NCI-H526 treated with DMSO at 0.1 percent for 48 hours (cell line): ENCODE results near the gene ZNF837.
"Not testable (repeated sequence)": the region's sequence is repeated elsewhere in the genome, so short reads cannot be mapped to it uniquely, and the experiment has no call there.

Source experiments
- DNase-seq: peaks from one replicate; lab custom pipeline; 2025; lab: John Stamatoyannopoulos, UW

Gene ZNF837

DNA sequence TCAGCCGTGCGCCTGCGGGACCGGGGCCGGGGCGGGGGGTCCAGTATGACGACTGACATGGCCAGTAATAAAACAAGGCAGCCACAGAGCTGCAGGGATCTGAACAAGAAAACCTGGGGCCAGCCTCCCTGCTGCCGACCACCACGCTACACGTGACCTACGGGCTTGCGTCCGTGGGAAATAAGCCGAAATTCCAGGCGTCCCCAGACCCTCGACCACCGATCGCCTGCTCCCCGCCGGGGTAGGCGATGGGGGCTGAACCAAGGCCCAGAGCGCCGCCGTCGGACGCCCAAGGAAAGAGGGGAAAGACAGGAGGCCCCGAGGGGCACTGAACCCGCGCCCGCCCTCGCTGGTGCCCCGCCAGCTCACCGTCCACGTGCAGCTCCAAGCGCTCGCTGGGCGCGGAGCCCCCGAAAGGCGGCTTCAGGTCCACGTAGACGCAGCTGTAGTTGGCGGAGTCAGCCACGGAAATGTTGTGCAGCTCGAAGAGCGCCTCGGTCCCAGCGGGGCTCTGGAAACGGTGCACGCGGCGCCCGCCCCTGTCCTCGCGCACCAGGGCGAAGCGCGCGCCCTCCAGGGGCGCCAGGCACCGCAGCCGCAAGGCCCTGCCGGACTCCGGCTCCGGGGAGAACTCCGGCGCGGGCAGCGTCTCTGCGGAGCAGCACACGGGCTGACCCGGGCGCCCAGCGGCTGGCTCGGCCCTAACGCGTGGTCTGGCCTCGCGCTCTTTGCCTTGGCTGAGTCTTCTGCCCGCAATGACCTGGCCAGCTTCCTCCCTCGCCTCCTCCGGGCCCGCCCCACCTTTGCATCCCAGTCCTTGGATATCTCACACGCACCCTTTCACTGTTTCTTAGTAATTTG lies 30.6 kb downstream of the ZNF837 start:
- DNase-seq = no peak

DNA sequence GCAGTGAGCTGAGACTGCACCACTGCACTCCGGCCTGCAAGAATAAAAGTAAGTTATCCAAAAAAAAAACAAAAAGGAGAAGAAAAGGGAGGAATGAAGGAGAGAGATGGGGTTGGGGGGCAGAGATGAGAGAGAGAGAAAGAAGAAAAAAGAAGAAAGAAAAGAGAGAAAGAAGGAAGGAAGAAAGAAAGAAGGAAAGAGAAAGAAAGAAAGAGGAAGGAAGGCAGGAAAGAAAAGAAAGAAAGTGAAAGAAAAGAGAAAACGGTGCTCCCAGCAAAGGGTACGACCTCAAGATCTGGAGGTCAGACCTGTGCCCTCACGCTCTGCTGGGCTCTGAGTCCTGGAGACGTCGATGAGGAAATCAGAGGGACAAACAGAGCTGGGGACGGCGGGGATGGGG lies 31.2 kb downstream of the ZNF837 start:
- no peak for DNase-seq

DNA sequence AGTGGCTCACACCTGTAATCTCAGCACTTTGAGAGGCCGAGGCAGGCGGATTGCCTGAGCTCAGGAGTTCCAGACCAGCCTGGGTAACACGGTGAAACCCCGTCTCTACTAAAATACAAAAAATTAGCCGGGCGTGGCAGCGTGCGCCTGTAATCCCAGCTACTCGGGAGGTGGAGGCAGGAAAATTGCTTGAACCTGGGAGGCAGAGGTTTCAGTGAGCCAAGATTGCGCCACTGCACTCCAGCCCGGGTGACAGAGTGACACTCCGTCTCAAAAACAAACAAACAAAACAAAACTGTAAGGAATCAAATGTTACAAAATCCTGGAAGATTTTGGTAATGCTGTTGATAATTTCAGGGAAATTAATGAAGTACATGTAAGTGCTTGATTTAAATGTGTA lies 32.8 kb downstream of the ZNF837 start:
- not testable (repeated sequence) for DNase-seq

DNA sequence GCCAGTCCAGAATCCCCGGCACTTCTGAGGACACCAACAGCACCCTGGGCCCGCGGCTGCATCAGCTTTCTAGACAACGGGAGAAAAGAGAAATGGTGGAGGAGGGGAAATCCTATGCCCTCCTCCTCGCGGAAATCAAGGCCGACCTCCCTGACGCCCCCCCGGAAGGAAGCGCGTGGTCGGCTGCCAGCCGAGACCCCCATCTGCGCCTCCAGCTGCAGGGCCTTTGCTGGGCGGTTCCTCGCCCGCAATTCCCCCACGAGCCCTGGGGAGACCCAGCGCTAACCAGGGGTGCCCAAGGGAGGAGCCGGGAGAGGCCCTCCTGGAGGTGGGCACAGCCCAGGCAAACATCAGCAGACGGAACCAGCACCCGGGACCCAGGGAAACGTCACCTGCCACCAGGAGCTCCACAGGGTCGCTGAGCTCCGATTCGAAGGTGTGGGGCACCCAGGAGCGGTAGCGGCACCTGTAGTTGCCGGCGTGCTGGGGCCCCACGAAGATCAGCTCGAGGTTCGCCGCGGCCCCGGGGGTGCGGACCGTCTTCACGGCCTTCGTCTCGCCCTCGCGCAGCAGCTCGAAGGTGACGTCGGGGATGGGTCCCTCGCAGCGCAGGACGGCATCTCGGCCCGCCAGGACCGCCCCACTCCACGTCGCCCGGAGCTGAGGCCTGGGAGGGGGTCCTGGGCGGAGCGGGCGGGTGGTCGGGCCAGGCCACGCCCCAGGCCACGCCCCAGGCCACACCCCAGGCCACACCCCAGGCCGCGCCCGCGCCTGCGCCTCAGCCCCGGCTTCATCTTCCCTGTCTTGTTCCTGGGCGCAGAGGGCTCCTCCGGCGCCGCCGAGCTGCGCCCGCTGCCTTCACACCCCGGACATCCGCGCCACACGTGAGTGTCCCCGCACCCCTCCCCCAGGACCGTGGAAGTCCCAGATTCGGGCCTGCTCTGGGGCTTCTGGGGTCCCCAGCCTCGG lies 33.6 kb downstream of the ZNF837 start:
- DNase-seq = peak; percentile 27

DNA sequence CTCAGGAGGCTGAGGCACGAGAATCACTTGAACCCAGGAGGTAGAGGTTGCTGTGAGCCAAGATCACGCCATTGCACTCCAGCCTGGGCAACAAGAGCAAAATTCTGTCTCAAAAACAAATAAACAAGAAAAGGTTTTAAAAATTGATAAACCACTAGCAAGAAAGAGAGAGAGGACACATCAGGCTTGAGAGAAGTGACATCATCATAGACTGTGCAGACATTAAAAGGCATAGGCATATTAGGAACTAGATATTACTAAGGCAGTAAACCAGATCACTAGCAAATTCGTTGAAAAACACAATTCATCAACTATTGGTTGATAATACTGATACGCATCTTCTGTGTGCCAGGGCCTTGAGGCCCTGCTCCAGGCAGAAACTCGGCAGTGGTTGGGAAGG lies 35.3 kb downstream of the ZNF837 start:
- DNase-seq = no peak

DNA sequence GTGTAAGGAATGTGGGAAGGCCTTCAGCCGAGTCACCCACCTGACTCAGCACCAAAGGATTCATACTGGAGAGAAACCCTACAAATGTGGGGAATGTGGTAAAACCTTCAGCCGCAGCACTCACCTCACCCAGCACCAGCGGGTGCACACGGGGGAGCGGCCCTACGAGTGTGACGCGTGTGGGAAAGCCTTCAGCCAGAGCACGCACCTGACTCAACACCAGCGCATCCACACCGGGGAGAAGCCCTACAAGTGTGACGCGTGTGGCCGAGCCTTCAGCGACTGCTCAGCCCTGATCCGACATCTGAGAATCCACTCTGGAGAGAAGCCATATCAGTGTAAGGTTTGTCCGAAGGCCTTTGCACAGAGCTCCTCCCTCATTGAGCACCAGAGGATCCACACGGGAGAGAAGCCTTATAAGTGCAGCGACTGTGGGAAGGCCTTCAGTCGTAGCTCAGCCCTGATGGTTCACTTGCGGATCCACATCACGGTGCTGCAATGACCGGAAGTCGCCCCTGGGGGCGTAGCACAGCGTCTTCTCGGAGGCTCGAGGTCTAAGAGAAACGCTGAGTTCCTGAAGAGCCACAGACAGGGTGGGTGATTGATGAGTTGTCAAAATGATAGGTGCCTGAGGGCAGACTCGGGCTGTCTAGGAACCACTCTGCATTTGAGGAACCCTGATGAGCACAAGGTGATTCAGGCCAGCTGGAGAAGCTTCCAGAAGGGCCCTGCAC lies 41.8 kb downstream of the ZNF837 start:
- DNase-seq = no peak

DNA sequence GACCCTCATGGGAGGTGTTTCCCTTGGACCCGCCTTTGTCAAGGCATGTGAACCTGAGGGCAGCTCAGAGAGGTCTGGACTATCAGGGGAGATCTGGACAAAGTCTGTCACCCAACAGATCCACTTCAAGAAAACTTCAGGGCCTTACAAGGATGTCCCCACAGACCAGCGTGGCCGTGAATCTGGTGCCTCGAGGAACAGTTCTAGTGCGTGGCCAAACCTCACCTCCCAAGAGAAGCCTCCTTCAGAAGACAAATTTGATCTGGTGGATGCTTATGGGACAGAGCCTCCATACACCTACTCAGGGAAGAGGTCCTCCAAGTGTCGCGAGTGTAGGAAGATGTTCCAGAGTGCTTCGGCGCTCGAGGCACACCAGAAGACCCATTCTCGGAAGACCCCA lies 42.5 kb downstream of the ZNF837 start:
- no peak for DNase-seq

DNA sequence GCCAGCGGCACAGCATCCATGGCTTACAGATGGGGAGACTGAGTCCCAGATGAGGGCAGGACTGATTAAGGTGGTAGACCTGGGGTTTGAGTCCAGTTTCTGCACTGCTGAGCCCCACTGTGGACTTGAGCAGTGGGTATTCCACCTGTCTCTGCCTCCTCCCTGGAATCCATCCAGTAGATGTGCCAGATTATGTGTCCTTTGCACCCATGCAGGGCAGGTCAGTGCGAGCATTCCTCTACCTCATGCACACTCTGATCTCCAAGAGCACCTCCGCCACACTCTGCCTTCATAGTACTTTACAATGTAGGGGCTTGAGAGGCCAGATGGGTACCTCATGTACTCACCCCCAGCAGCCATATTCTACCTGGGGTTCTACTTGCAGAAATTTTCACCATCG lies 44.0 kb downstream of the ZNF837 start:
- no peak for DNase-seq

DNA sequence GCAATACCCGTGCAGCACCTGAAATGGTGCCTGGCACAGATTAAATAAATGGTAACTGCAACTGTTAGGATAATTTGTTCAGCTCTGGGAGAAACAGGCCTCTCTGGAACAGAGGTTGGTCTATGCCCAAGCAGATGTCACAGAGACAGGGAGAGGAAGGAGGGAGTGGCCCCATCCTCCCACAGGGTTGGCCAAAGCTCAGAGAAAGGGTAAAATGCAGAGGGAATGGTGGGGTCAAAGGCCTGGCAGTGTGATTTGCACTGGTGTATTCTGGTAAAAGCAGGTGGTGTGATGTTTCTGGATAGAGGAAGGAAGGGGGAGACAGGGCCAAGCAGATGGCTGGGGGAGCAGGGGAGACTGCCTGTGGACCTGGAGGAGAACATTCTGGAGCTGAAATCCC lies 44.6 kb downstream of the ZNF837 start:
- DNase-seq = no peak

DNA sequence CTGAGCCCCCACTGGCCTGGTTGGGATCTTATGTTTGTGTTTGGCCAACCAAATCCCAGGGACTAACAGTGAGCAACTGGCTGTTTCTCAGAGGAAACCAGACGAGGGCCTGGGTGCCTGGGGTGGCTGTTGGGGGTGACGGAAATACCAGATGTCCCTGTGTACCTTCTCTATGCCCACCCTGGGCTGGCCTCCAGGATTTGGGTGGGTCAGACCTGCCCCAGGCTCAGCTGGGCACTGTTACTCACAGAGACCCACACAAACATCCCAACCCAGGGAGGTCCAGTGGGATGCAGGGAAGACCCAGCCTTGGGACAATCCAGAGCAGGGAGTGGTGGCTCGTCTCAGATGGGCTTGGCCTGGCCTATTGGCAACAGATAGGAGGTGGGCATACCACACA lies 45.2 kb downstream of the ZNF837 start:
- no peak for DNase-seq

DNA sequence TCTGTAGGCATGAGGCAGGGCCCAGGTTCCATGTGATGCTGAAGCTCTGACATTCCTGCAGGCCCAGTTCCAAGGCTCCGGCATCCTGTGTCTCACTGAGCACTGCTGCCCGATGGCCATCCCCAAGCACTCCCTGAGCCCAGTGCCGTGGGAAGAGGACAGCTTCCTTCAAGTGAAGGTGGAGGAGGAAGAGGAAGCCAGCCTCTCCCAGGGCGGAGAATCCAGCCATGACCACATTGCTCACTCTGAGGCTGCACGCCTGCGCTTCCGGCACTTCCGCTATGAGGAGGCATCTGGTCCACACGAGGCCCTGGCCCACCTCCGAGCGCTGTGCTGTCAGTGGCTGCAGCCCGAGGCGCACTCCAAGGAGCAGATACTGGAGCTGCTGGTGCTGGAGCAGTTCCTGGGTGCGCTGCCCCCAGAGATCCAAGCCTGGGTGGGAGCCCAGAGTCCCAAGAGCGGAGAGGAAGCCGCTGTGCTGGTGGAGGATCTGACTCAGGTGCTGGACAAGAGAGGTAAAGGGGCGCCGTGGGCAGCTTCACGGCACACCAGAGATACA lies 46.1 kb downstream of the ZNF837 start:
- no peak for DNase-seq

DNA sequence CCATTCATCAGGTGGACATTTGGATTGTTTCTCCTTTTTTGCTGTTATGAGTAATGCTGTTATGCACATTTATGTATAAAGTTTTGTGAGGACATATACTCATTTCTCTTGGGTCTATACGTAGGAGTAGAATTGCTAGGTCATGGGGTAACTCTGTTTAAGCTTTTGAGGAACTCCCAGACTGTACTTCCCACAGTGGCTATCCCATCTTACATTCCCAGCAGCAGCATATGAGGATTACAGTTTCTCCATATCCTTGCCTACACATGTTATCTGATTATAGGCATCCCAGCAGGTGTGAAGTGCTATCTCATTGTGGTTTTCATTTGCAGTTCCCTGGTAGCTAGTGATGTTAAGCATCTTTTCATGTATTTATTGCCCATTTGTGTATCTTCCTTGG lies 48.1 kb downstream of the ZNF837 start:
- DNase-seq = no peak

DNA sequence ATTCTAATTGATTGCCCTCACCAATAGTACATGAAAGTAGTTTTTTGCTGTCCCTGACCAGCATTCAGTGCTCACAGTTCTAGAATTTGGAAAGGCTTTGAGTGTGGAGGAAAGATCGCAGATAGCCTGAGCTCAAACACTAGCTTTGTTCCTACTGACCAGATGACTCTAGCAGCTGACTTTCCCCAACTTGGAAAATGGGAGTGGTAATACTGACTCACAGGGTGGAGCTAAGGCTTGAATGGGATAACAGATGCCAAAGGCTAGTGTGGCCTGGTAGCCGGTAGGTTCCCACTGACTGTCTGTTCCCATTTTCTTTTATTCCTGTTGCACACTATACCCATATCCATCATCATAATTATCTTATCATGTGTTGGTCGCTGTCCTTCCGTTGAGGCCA lies 50.4 kb downstream of the ZNF837 start:
- DNase-seq = no peak

DNA sequence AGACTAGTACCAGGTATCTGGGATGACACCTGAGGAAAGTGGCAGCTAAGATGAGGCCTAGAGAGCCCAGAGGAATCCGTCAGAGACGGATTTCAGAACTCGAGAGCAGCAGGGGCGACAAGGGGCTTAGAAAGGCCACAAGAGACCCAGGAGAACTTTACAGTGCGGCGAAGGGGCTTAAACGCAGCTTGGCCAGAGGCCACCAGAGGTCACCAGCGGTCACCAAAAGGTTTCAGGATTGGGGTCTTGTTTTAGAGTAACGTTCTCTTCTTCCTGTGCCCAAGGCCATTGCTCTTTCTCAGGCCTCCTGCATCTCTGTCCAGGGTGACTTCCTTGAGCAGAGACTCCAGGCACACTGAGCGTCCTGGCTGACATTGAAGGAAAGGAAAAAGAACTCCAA lies 51.8 kb downstream of the ZNF837 start:
- DNase-seq = no peak

DNA sequence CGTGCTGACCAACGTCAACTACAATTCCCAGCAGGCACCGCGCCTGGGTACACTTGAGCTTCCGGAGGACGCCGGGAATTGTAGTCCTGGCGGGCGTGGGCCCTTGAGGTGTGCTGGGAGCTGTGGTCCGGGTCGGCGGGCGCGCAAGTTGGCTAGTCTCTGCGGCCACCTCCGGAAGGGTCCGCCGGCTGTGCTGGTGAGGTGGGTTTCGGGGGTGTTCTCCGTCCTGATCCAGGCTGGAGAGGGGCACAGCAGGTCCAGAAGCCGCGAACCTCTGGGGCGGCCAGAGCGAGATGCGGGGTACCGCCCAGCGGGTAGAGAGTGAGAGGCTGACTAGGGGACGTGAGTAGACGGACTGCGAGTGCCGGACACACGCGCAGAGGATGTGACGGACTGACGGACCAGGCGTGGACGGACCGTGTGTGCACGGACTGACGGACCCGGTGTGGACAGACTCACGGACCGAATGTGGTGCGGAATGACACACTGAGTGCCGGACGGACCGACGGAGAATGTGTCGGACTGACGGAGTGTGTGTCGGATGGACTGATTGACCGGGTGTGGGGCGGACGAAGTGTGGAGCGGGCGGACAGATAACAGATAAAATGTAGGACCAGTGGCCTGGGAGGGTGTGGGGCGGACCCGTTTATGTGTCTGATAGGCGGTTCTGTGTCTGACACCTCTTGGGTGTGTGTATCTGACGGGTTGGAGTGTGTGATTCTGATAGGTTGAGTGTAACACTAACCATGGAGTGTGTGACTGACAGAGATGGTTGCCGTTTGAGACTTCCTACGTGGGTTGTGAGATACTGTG lies 53.7 kb downstream of the ZNF837 start, which contains the start of gene ZSCAN22:
ZSCAN22 (plus strand) TSS at position 81 of the 813 bp plus-strand sequence. CDS start 7,809 bp downstream, outside the sequence.
- DNase-seq = peak; percentile 90

DNA sequence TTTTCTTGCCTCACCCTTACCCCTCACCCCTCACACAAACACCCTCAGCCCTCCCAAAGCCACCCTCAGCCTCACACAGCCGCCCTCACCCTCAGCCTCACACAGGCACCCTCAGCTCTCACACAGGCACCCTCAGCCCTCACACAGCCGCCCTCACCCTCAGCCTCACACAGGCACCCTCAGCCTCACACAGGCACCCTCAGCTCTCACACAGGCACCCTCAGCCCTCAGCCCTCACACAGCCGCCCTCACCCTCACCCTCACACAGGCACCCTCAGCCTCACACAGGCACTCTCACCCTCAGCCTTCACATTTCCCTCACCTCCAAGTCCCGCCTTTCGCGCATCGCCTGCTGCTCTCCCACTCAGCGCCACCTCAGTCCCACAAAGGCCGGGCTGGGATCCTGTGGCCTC lies 54.3 kb downstream of the ZNF837 start:
- DNase-seq = no peak

DNA sequence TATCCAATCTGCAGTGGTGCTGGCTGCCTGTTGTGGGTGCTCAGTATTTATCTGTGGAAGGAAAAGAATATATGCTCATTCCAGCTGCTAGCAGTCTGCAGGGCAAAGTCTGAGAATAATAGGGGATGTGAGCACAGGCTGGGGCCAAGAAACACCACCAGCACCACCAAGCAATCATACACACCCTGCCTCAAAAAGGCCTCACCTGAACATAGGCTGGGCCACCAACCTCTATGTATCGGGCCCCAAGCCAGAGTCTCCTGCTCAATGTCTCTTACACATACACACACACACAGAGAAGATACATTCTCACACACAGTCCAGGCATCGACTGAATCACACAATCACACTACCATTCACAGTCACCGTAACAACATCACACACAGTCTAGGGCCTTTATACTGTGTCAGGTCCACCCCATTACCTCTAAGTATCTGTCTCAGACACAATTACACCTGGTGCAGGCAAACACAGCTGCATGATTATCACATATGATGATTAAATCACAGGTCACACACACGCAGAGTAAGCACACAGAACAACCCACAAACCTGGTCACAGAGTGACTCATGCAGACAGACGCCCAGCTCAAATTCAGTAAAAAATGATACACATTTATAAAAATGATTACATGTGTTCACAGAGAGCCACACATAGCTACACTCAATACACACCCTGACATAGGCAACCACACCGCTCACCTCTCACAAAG lies 55.4 kb downstream of the ZNF837 start:
- DNase-seq = no peak

DNA sequence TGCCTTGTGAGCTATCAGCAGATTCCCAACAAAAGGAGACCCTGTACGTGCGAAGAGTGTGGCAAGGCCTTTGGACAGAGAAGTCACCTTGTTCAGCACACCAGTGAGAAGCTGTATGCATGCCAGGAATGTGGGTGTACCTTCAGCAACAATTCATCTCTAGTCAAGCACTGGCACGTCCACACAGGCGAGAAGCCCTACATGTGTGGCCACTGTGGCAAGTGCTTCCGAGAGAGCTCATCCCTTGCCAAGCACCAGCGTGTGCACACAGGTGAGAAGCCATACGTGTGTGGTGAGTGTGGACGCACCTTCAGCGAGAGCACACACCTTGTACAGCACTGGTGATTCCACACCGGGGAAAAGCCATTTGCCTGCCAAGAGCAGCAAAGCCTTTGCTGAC lies 61.6 kb downstream of the ZNF837 start:
- DNase-seq = no peak

DNA sequence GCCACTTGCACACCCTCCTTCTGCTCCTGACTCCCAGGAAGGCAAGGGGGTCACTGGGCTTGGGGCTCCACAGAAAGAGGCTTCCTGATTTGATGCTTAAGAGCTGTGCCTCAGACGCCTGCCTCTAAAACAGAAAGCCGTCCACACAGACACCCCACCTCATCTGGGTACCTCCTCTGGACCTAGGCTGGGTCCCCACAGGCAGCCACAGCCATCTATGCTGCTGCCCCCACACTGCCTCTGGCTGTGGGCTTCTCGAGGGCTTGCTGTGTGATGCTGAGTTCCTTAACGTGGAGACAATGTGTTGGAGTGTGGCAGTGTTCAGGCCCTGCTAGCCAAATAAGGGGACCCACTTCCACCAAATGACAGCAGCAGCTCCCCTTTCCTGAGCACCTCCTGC lies 62.5 kb downstream of the ZNF837 start:
- DNase-seq = no peak
